Gastroesophageal sphincter (tissue), 4 donors: ENCODE results near the gene PKD2L1. TPM values are rescaled to one million over a fixed set of nuclear protein-coding genes. Genes with fewer than 3 reads are reported as not detected.

Experiments
- ATAC-seq: fragments of 150-250 bp; one replicate; pipeline ENCODE4 v1.9.1; 2016; ENCODE audit warnings: mild to moderate bottlenecking, moderate library complexity
- H3K27ac ChIP-seq, 4 donors: fragments of 200-600 bp; sonication (generic) in 3 of 4; 1 replicate in 3 of 4; 2 replicates in 1 of 4; pipeline ENCODE4 v1.5.1; 2016 to 2019
- H3K27me3 ChIP-seq: fragments of 200-600 bp; sonication (generic); one replicate; pipeline ENCODE4 v1.5.1; 2019
- H3K36me3 ChIP-seq, 2 donors: fragments of 200-600 bp; sonication (generic); one replicate each; pipeline ENCODE4 v1.5.1; 2019; ENCODE audit warnings: control low read depth in 1 of 2
- H3K4me1 ChIP-seq, 3 donors: fragments of 200-600 bp; sonication (generic); 1 replicate in 2 of 3; 2 replicates in 1 of 3; pipeline ENCODE4 v1.5.1; 2016 to 2019; ENCODE audit warnings: control low read depth in 2 of 3
- H3K4me3 ChIP-seq, 2 donors: fragments of 200-600 bp; sonication (generic); one replicate each; pipeline ENCODE4 v1.5.1; 2019; ENCODE audit warnings: mild to moderate bottlenecking in 1 of 2, moderate library complexity in 1 of 2
- H3K9me3 ChIP-seq, 3 donors: fragments of 200-600 bp; sonication (generic); one replicate each; pipeline ENCODE4 v1.5.1; 2017 to 2019; ENCODE audit warnings: control low read depth in 2 of 3
- EP300 ChIP-seq: sonication (generic); formaldehyde crosslinking; IDR thresholded peaks from one replicate; pipeline ENCODE4 v1.6.1; 2017; ENCODE audit warnings: antibody characterized with exemption, mild to moderate bottlenecking
- POLR2A ChIP-seq, 2 donors: fragments of 450-650 bp; IDR thresholded peaks; one replicate each; pipeline ENCODE4 v1.6.1; 2017; ENCODE audit warnings: antibody characterized with exemption in 2 of 2, mild to moderate bottlenecking in 2 of 2, moderate library complexity in 1 of 2
- POLR2AphosphoS5 ChIP-seq: sonication (generic); formaldehyde crosslinking; IDR thresholded peaks from one replicate; pipeline ENCODE4 v1.6.1; 2017; ENCODE audit warnings: antibody characterized with exemption
- WGBS, 2 donors: methylation state at CpG; one replicate each; pipeline ENCODE4 v1.1.5; 2018; ENCODE audit warnings: low coverage in 1 of 2; 5-methylcytosine and 5-hydroxymethylcytosine counted together
- total RNA-seq, 4 donors: library from RNA; depleted of rRNA; stranded (reverse); fragments of >200 nt; gene quantifications; one replicate each; pipeline ENCODE4 v1.1.0, GENCODE V29; 2016
- TF ChIP-seq, protein P1 (sequence below), 4 experiments: fragments of 200-600 bp in 2 of 4; fragments of 450-650 bp in 2 of 4; sonication (generic) in 1 of 4; IDR thresholded peaks; one replicate each; pipeline ENCODE4 v1.5.1; 2017 to 2019; ENCODE audit warnings: antibody characterized with exemption in 4 of 4, mild to moderate bottlenecking in 2 of 4, moderate library complexity in 2 of 4

The PKD2L1 gene
- total RNA-seq, 4 donors from 2014 or later = not detected

DNA sequence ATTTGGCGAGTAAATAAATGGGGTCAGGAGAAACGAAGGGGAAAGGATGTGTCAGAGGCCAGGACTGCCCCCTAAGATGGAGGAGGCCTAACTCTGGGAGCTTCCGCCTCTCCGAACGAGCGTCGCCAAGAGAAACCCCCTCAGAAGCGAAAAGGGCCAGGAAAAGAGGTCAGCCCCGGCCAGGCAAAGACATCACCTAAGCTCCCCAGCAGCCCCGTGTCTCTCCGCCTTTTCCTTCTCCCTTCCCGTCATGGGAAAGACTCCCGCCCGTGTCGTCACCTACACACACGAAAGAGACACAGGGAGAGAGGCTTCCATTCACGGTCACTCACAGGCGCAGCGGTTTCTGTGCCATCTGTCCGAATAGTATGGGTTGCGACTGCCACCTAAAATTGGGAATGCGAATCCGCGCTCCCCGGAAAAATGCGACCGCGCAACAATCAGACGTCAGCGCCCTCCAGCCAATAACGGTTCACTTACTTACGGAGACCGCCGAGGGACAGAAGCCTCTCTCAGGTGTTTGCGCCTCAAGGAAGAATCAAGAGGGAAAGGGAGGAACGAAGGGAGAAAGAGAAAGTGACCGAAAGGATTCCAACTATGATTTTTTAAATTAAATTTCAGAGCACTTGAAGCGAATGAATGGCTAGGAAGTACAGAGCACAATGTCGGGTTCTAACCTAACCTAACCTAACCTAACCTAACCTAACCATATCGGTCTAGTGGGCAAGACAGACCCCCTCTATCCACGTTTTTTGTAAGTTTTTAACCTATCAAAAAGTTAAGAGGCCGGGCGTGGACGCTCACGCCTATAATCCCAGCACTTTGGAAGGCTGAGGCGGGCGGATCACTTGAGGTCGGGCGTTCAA, 62.6 kb downstream of the PKD2L1 start, which contains the start of gene CWF19L1:
Gene CWF19L1 (minus strand): TSS at position 400 of the 866 bp plus-strand sequence. CDS start 45 bp downstream, at position 355.
- peak within 1 kb of the TSS; percentile 94 to 99 for H3K4me3 ChIP-seq
- H3K27me3 ChIP-seq = no peaks in the 10 kb centered on the region
- H3K36me3 ChIP-seq = no peaks in the 10 kb centered on the region
- H3K27ac ChIP-seq = peak within 1 kb of the TSS; percentile 80 to 87 (median 84)
- peak; percentile 93 for TF ChIP-seq POLR2AphosphoS5
- peak; percentile 42 to 58 for TF ChIP-seq POLR2A (IDR thresholded peaks at IDR 0.05)
- TF ChIP-seq, protein P1, sequence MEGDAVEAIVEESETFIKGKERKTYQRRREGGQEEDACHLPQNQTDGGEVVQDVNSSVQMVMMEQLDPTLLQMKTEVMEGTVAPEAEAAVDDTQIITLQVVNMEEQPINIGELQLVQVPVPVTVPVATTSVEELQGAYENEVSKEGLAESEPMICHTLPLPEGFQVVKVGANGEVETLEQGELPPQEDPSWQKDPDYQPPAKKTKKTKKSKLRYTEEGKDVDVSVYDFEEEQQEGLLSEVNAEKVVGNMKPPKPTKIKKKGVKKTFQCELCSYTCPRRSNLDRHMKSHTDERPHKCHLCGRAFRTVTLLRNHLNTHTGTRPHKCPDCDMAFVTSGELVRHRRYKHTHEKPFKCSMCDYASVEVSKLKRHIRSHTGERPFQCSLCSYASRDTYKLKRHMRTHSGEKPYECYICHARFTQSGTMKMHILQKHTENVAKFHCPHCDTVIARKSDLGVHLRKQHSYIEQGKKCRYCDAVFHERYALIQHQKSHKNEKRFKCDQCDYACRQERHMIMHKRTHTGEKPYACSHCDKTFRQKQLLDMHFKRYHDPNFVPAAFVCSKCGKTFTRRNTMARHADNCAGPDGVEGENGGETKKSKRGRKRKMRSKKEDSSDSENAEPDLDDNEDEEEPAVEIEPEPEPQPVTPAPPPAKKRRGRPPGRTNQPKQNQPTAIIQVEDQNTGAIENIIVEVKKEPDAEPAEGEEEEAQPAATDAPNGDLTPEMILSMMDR (IDR thresholded peaks at IDR 0.05) = no peak
- TF ChIP-seq EP300 = no peak
- peaks cover 0 to 27% (median 11%) of the 10 kb centered on the region in 3 donors for H3K4me1 ChIP-seq
- WGBS, 2 donors = 2 to 4% methylated on average over 7 to 44 of the region's 49 CpGs
- no peaks in the 10 kb centered on the region for H3K9me3 ChIP-seq
- ATAC-seq = peak; percentile 93

DNA sequence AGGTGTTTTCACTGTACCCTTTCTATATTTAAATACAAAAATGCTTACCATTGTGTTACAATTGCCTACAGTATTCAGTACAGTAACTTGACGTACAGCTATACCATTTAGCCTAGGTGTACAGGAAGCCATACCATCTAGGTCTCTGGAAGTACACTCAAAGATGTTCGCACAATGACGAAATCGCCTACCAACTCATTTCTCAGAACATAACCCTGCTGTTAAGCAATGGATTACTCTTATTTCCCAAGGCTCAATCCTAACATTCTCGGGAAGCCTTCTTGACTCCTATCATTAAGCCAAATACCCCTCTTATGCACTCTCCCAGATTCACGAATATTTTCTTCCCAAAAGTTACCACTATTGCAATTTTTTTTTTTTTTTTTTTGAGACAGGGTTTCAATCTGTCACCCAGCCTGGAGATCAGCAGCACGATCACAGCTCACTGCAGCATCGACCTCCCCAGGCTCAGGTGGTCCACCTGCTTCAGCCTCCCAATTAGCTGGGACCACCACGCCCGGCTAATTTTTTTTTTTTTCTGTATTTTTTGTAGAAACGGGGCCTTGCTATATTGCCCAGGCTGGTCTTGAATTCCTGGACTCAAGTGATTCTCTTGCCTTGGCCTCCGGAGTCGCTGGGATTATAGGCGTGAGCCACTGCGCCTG, 64.1 kb downstream of the PKD2L1 start:
- Histone ChIP-seq H3K27ac (no peak overlapping the region), H3K36me3 (peaks cover 0 to 12% of the 10 kb centered on the region in 2 donors), H3K9me3 (no peaks in the 10 kb centered on the region), H3K27me3 (no peaks in the 10 kb centered on the region), H3K4me1 (peaks cover 0 to 27% (median 11%) of the 10 kb centered on the region in 3 donors), H3K4me3 (peak overlapping the region in 1 of 2 donors; percentile 94)
- WGBS, 2 donors = 89 to 90% methylated on average over 14 to 15 of the region's 15 CpGs
- no peak for TF ChIP-seq POLR2AphosphoS5
- no peak for TF ChIP-seq POLR2A (IDR thresholded peaks at IDR 0.05)
- no peak for TF ChIP-seq EP300
- TF ChIP-seq, protein P1 (IDR thresholded peaks at IDR 0.05) = no peak
- ATAC-seq = no peak

DNA sequence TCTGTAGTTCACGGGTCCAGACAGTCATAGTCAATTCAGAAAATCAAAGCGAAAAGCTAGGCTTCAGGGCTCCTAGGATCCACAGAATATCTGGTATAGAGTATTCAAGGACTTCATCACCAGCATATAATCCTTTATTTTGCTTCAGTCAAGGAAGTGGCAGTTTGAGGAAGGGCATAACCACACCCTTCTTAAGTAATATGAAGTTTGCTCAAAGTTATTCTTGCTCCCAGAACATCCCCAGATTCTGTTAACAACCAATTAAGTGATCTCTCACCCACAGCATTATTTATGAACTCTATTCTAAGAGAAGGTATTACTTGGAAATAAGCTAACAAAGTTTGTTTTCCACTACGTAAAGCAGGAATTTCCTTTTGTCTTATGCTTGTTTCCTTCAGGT, 75.8 kb downstream of the PKD2L1 start:
- Histone ChIP-seq H3K27ac (no peak overlapping the region), H3K36me3 (peaks cover 4 to 100% of the 10 kb centered on the region in 2 donors), H3K9me3 (no peaks in the 10 kb centered on the region), H3K4me3 (no peak overlapping the region), H3K4me1 (no peaks in the 10 kb centered on the region), H3K27me3 (no peaks in the 10 kb centered on the region)
- WGBS, 2 donors = 91 to 100% methylated on average over 1 to 3 of the region's 3 CpGs
- ATAC-seq = no peak
- no peak for TF ChIP-seq EP300
- TF ChIP-seq, protein P1 (IDR thresholded peaks at IDR 0.05) = no peak
- TF ChIP-seq POLR2A (IDR thresholded peaks at IDR 0.05) = no peak
- TF ChIP-seq POLR2AphosphoS5 = no peak

DNA sequence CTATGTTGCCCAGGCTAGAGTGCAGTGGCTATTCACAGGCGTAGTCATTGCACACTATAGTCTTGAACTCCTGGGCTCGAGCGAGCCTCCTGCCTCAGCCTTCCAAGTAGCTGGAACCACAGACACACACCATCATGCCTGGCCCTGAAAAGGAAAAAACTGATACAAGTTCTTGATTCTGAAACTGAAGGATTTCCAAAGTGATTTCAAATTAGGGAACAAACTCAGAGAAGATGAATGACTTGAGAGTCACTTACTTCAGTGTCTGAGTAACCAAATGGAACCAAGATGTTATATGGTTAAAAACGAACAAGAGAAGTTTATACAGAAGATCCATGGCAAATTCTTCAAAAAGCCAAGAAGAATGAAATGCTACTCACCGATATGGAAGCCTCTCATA, 77.0 kb downstream of the PKD2L1 start:
- ATAC-seq = no peak
- Histone ChIP-seq H3K36me3 (peaks cover 4 to 100% of the 10 kb centered on the region in 2 donors), H3K4me3 (no peak overlapping the region), H3K27me3 (no peaks in the 10 kb centered on the region), H3K4me1 (no peaks in the 10 kb centered on the region), H3K27ac (no peak overlapping the region), H3K9me3 (no peaks in the 10 kb centered on the region)
- 92 to 93% methylated on average over 4 to 5 of the region's 5 CpGs for WGBS, 2 donors
- TF ChIP-seq EP300 = no peak
- no peak for TF ChIP-seq POLR2A (IDR thresholded peaks at IDR 0.05)
- no peak for TF ChIP-seq POLR2AphosphoS5
- TF ChIP-seq, protein P1 (IDR thresholded peaks at IDR 0.05) = no peak
